DND-41 (cell line): Measurements from ENCODE around the gene EEF1G.

Experiments
- ATAC-seq: fragments of 200-7000 bp; cut with Tn5 transposase; 3 replicates; pipeline ENCODE4 v1.9.1; 2021; ENCODE audit warnings: low read depth; ENCODE audit not compliant: insufficient read depth
- DNase-seq: peaks from one replicate; pipeline ENCODE4 v3.0.0-alpha.2; 2020
- H2AFZ ChIP-seq: 2 replicates; pipeline ENCODE4 v1.6.0; 2012; ENCODE audit warnings: low read depth, low read length
- H3K27ac ChIP-seq: 2 replicates; pipeline ENCODE4 v1.5.1; 2012; ENCODE audit warnings: low read length, inconsistent platforms
- H3K27me3 ChIP-seq: fragments of 200-600 bp; sonication (generic); 2 replicates; pipeline ENCODE4 v1.6.0; 2012; ENCODE audit warnings: low read length, mild to moderate bottlenecking, inconsistent platforms; ENCODE audit not compliant: insufficient read depth, poor library complexity
- H3K36me3 ChIP-seq: 2 replicates; pipeline ENCODE4 v1.5.1; 2012; ENCODE audit warnings: low read length, inconsistent platforms; ENCODE audit not compliant: insufficient read depth
- H3K4me1 ChIP-seq: 2 replicates; pipeline ENCODE4 v1.5.1; 2012; ENCODE audit warnings: mild to moderate bottlenecking, low read length; ENCODE audit not compliant: insufficient read depth
- H3K4me2 ChIP-seq: 2 replicates; pipeline ENCODE4 v1.6.0; 2012; ENCODE audit warnings: mild to moderate bottlenecking, moderate library complexity, low read length, inconsistent platforms; ENCODE audit not compliant: insufficient read depth
- H3K4me3 ChIP-seq, 2 experiments: fragments of 200-600 bp in 1 of 2; shearing (Covaris generic) in 1 of 2; 2 replicates each; pipeline ENCODE4 v1.5.1; 2012 to 2016; ENCODE audit warnings: inconsistent platforms in 2 of 2, low read length in 2 of 2, mild to moderate bottlenecking in 2 of 2, low read depth in 1 of 2, moderate library complexity in 1 of 2
- H3K79me2 ChIP-seq: 2 replicates; pipeline ENCODE4 v1.6.0; 2012; ENCODE audit warnings: low read length, inconsistent platforms; ENCODE audit not compliant: insufficient read depth
- H3K9ac ChIP-seq: 2 replicates; pipeline ENCODE4 v1.6.0; 2012; ENCODE audit warnings: low read depth, mild to moderate bottlenecking, inconsistent platforms, low read length, moderate library complexity
- H3K9me3 ChIP-seq: 2 replicates; pipeline ENCODE4 v1.5.1; 2012; ENCODE audit warnings: low read length, moderate library complexity, mild to moderate bottlenecking, inconsistent platforms; ENCODE audit not compliant: insufficient read depth, severe bottlenecking
- H4K20me1 ChIP-seq: 2 replicates; pipeline ENCODE4 v1.6.0; 2012; ENCODE audit warnings: low read length; ENCODE audit not compliant: insufficient read depth
- EZH2 ChIP-seq: IDR thresholded peaks from 3 replicates; pipeline ENCODE4 v1.6.1; 2012; ENCODE audit warnings: borderline replicate concordance, low read depth, mild to moderate bottlenecking, moderate library complexity, low read length, inconsistent platforms; ENCODE audit not compliant: severe bottlenecking
- TF ChIP-seq, protein P1 (sequence below): IDR thresholded peaks from 2 replicates; pipeline ENCODE4 v1.5.1; 2012; ENCODE audit warnings: borderline replicate concordance, low read length, moderate library complexity, mild to moderate bottlenecking; ENCODE audit not compliant: poor library complexity, severe bottlenecking; ENCODE audit errors: extremely low read depth

Gene EEF1G, protein sequence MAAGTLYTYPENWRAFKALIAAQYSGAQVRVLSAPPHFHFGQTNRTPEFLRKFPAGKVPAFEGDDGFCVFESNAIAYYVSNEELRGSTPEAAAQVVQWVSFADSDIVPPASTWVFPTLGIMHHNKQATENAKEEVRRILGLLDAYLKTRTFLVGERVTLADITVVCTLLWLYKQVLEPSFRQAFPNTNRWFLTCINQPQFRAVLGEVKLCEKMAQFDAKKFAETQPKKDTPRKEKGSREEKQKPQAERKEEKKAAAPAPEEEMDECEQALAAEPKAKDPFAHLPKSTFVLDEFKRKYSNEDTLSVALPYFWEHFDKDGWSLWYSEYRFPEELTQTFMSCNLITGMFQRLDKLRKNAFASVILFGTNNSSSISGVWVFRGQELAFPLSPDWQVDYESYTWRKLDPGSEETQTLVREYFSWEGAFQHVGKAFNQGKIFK

DNA sequence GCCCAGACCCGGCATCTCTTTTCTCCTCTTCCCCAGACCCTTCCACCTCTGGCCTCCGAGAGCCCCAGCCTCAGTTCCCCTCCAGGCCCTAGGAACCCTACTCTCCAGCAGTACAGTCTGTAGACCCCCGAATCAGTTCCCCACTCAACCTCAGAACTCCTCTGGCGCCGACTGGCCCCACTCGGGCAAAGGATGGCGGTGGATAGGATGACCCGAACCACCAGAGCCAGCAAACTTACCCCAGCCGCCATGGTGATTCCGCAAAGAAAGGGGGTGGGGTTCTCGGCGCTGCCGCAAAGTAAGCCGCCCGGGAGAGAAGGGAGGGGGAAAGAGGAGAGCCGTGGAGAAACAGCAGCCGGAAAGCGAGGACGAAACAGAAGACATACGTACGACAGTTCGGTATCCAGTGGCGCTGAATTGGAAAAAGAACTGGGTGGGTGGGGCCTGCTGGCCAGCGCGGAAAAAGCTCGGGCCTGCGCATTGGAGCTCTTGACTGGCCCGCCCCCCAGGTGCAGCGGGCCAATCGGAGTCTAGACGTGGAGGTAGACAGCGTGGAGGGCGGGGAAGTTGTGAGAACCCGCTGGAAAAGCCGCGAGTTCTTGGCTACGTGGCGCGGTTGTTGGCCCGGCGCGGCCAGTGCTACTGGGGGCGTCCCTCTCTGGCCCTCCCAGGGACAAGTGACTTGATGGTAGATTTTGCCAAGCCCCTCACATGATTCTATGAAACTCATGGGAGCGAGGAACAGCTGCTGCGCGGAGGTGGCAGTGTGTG, at the start of gene EEF1G:
Gene EEF1G (minus strand): TSS at position 300 of the 771 bp plus-strand sequence. CDS start 49 bp downstream, at position 251.
- ATAC-seq (peak; percentile 93), DNase-seq (peak; percentile 100)
- no peaks in the 10 kb centered on the region for H3K27me3 ChIP-seq
- peaks cover 75% of the 10 kb centered on the region for H3K36me3 ChIP-seq
- peaks cover 74% of the 10 kb centered on the region for H3K79me2 ChIP-seq
- peak within 1 kb of the TSS; percentile 79 to 82 for H3K4me3 ChIP-seq
- peaks cover 61% of the 10 kb centered on the region for H3K4me1 ChIP-seq
- H3K27ac ChIP-seq, result peak within 1 kb of the TSS; percentile 85
- peak within 1 kb of the TSS; percentile 84 for H2AFZ ChIP-seq
- H3K9ac ChIP-seq, result peak within 1 kb of the TSS; percentile 72
- TF ChIP-seq EZH2, result no peak
- TF ChIP-seq, protein P1, sequence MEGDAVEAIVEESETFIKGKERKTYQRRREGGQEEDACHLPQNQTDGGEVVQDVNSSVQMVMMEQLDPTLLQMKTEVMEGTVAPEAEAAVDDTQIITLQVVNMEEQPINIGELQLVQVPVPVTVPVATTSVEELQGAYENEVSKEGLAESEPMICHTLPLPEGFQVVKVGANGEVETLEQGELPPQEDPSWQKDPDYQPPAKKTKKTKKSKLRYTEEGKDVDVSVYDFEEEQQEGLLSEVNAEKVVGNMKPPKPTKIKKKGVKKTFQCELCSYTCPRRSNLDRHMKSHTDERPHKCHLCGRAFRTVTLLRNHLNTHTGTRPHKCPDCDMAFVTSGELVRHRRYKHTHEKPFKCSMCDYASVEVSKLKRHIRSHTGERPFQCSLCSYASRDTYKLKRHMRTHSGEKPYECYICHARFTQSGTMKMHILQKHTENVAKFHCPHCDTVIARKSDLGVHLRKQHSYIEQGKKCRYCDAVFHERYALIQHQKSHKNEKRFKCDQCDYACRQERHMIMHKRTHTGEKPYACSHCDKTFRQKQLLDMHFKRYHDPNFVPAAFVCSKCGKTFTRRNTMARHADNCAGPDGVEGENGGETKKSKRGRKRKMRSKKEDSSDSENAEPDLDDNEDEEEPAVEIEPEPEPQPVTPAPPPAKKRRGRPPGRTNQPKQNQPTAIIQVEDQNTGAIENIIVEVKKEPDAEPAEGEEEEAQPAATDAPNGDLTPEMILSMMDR, result no peak
- H3K4me2 ChIP-seq, result peak within 1 kb of the TSS; percentile 91
- no peaks in the 10 kb centered on the region for H3K9me3 ChIP-seq
- peaks cover 34% of the 10 kb centered on the region; the same call in 1 of the 2 replicates for H4K20me1 ChIP-seq

DNA sequence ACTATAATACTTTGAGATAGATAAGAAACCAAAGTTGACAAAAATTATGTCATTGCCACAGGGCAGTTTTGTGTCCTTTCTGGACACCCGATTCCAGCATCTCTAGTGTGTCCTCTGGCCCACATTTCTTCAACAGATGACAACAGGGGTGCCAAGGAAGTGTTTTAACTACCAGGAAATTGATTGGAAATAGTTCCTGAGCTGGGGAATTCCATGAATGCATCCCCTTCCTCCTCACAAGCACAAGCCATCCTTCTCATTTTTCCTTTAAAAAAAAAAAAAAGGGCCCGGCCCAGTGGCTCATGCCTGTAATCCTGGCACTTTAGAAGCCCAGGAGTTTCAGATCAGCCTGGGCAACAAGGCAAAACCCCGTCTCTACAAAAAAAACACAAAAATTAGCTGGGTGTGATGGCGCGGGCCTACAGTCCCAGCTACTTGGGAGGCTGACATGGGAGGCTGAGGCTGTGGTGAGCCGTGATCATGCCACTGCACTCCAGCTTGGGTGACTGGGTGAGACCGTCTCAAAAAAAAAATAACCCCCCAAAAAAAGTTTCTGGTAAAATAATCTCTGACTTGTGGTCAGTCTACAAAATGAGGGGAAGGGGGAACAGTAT, 48.9 kb upstream of the EEF1G start:
- H3K9me3 ChIP-seq, result no peaks in the 10 kb centered on the region
- DNase-seq (no peak), ATAC-seq (no peak)
- H2AFZ ChIP-seq, result peak overlapping the region; percentile 65; the same call in 1 of the 2 replicates
- TF ChIP-seq, protein P1, result no peak
- TF ChIP-seq EZH2, result no peak
- H3K27ac ChIP-seq, result peak overlapping the region; percentile 74
- peak overlapping the region; percentile 89; the same call in 1 of the 2 replicates for H3K9ac ChIP-seq
- peaks cover 32% of the 10 kb centered on the region for H3K36me3 ChIP-seq
- H3K79me2 ChIP-seq, result peaks cover 19% of the 10 kb centered on the region
- H3K4me2 ChIP-seq, result peak overlapping the region; percentile 81; the same call in 1 of the 2 replicates
- 0 out of 4 replicates have a peak overlapping the region, but pooled peaks of 1 of the 2 experiments have one; percentile 77 for H3K4me3 ChIP-seq
- peaks cover 21% of the 10 kb centered on the region for H3K4me1 ChIP-seq
- H4K20me1 ChIP-seq, result no peaks in the 10 kb centered on the region
- H3K27me3 ChIP-seq, result no peaks in the 10 kb centered on the region

DNA sequence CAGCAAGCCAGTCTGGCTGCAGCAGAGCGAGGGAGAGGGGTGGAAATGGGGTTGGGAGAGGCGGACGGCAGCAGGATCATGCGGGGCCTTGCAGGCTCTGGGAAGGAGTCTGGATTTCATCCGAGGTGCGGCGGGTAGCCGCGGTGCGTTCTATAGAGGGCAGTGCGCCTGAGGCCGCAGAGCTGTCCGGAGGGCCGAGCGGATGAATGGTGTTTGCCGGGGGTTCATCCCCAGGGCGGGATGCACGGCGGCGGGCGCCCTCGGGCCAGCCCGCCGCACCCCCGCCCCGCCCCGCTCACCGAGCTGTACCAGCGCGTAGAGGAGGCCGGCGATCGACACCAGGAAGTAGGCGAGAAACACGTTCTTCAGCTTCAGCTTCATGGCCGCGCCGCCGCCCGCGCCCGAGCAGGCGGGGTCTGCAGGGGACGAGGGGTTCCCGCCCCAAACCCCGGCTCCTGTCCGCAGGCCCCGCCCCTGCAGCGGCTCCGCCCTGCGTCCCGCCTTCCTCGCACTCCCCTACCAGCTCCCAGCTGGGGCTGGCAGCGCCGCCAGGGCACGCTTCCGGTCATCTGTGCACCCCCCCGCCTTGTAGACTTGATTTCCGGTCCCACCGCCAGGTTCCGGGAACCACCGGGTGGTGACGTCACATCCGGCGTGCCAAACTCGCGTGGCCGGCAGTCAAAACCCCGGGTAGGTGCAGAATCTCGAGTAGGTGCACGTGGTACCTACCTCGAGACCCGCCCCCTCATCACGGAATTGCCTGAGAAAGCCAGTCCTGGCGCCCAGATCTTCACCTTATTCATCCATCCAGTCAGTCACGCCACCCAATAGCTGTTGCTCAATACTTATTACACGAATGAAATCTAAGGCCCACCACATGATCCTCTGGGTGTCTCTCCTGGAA, 48.1 kb upstream of the EEF1G start, which contains the start of gene B3GAT3:
Gene B3GAT3 (minus strand): TSS at position 420 of the 904 bp plus-strand sequence. CDS start 39 bp downstream, at position 381.
- Histone ChIP-seq H3K27me3 (no peaks in the 10 kb centered on the region), H3K27ac (peak within 1 kb of the TSS; percentile 74), H3K9ac (peak within 1 kb of the TSS; percentile 89), H2AFZ (peak within 1 kb of the TSS; percentile 65), H4K20me1 (no peaks in the 10 kb centered on the region), H3K9me3 (no peaks in the 10 kb centered on the region), H3K79me2 (peaks cover 19% of the 10 kb centered on the region), H3K4me1 (peaks cover 21% of the 10 kb centered on the region), H3K36me3 (peaks cover 28% of the 10 kb centered on the region), H3K4me3 (peak within 1 kb of the TSS; percentile 56 to 77), H3K4me2 (peak within 1 kb of the TSS; percentile 81)
- DNase-seq (peak; percentile 91), ATAC-seq (peak; percentile 85)
- TF ChIP-seq, protein P1, result peak; percentile 2
- no peak for TF ChIP-seq EZH2
